ENCODE data around the gene DNMT3L. TPM values are rescaled to one million over a fixed set of nuclear protein-coding genes. Genes with fewer than 3 reads are reported as not detected.

The DNMT3L gene
- polyA plus RNA-seq, 1 of the 3 experiments (the other 2 are of a cell fraction) = not detected

DNA sequence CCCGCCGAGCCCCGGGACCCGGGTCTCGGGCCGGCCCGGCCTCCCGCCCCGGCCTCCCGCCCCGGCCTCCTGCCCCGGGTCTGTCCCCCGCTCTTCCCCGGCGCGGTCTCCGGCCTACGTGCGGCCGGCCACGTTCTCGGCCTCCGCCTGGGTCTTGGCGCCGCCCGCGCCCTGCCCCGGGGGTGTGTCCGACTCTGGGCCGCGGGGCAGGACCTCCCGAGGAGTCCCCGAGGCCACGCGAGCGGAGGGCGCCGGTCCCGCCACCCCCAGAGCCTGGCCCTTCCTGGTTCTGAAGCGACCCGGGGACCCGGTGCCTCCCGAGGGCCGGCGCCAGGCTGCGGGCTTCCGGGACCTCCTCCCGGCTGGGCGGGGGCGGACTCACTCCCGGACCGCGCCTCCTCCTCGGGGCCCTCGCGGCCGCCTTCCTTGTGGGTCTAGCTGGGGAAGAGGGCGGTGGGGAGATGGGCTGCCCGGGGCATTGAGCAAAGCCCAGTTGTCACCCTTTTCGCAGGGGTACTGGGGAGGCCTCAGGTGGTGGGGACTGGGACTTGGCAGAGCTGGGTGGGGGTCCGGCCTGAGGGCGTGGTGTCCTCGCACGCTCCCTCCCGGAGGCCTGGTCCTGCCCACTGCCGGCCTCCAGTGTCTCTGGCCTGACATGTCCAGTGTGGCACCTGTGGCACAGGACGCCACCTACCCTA is 38.7 kb upstream of the DNMT3L start:
- H3K27ac ChIP-seq (ENCODE audit: low read depth in 2 of 2, low read length in 1 of 2) = peak overlapping the region; percentile 40 to 62; a peak in 3 of 4 replicates
- H4K20me1 ChIP-seq (ENCODE audit: insufficient read depth) = peaks cover 43% of the 10 kb centered on the region
- H3K9me3 ChIP-seq = no peaks in the 10 kb centered on the region
- DNase-seq = peak; percentile 89
- 15% methylated on average over 10 of the region's 67 CpGs for WGBS (ENCODE audit: low lambda C conversion rate)
- H3K4me1 ChIP-seq (ENCODE audit: control insufficient read depth in 1 of 2, insufficient read depth in 2 of 2, low read depth in 1 of 2, low read length in 1 of 2) = peaks cover 3 to 23% of the 10 kb centered on the region in 2 experiments; a peak in 1 of 4 replicates
- CTCF ChIA-PET = interaction anchor here (2.1 kb wide), 1 partner anchor 37 kb away, joined by 9 read pairs; no protein-coding TSS in a partner anchor
- no peaks in the 10 kb centered on the region for H3K27me3 ChIP-seq (ENCODE audit: insufficient read depth)
- no peaks in the 10 kb centered on the region for H3K9me2 ChIP-seq
- peak overlapping the region; percentile 97 for H3K4me2 ChIP-seq
- no peaks in the 10 kb centered on the region for H3K36me3 ChIP-seq (replicated peaks in 1 of 2; ENCODE audit: control insufficient read depth in 1 of 2, insufficient read depth in 2 of 2, low read length in 1 of 2)
- no peak overlapping the region for H2AFZ ChIP-seq (ENCODE audit: low read depth)
- peaks cover 53% of the 10 kb centered on the region for H3K79me2 ChIP-seq (ENCODE audit: insufficient read depth)
- no peaks in the 10 kb centered on the region for H3F3A ChIP-seq (replicated peaks; ENCODE audit: insufficient read depth)
- TF ChIP-seq ELF1 (IDR thresholded peaks at IDR 0.05) (peak; percentile 62), FOSL2 (IDR thresholded peaks at IDR 0.05; ENCODE audit: borderline replicate concordance, low read depth) (no peak)
- peak overlapping the region; percentile 81 for H3K9ac ChIP-seq
- POLR2A ChIA-PET = interaction anchor here (0.9 kb wide), 1 partner anchor 38 kb away, joined by 3 read pairs; no protein-coding TSS in a partner anchor
- H3K4me3 ChIP-seq (ENCODE audit: low read depth in 2 of 2, low read length in 1 of 2) = peak overlapping the region; percentile 76 to 77

DNA sequence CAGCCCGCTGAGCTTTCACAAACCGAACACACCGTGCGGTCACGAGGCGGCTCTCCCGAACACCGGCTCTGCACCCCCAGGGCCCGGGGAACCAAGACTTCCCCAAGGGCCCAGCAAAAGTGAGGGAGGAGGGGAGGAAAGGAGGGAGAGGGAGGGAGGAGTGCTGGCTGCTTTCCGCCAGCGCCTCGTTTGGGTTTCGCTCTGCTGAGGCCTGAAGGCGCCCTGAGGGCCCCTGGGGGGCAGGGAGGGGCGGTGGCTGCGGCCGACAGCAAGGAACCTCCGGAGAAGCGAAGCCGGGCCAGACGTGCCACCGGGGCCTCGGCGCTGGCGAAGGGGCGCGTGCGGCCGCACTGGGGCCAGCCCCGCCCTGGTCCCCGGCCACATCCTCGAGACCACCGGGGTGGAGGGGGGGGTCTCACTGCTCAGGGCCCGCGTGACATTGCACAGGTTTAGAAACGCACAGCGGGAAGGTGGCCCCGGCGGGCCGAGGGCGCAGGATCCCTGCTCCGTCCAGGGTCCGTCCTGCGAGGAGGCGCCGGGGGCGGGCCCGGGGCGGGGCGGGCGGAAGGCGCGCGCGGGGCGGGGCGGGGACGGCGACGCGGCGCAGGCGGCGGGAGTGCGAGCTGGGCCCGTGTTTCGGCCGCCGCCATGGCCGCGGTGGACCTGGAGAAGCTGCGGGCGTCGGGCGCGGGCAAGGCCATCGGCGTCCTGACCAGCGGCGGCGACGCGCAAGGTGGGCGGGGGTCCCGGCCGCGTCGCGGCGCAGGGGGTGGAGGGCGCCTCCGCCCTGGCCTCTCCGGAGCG is 38.0 kb upstream of the DNMT3L start, which contains the start of gene PFKL:
Gene PFKL (plus strand): TSS at position 596 of the 804 bp plus-strand sequence. CDS start 53 bp downstream, at position 649.
- WGBS (ENCODE audit: low lambda C conversion rate) = 8% methylated on average over 14 of the region's 94 CpGs
- CTCF ChIA-PET = interaction anchor here (0.6 kb wide), 1 partner anchor 367 kb away, joined by 3 read pairs; the partner anchor contains the start of gene KRTAP12-2

DNA sequence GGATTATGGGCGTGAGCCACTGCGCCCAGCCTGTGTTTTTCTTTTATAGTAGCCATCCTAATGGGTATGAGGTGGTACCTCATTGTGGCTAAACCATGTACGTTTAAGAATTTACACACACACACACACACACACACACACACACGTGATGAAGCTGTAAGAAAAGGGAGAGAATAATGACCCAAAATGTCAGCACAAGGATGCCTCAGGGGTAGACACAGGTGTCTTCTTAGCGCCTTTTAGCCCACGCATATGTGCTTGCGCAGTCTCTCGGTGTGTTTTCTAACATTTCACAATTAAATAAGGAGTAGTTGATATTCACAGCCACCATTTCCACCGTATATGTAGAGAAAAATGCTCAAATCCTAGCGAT is 37.4 kb upstream of the DNMT3L start:
- DNase-seq = no peak
- H3K4me1 ChIP-seq (ENCODE audit: control insufficient read depth in 1 of 2, insufficient read depth in 2 of 2, low read depth in 1 of 2, low read length in 1 of 2) = peaks cover 3 to 17% of the 10 kb centered on the region in 2 experiments; a peak in 1 of 4 replicates
- H3K79me2 ChIP-seq (ENCODE audit: insufficient read depth) = peaks cover 39% of the 10 kb centered on the region
- H3K9me2 ChIP-seq = no peaks in the 10 kb centered on the region
- POLR2A ChIA-PET = no interaction called here
- 56% methylated on average over 10 of the region's 10 CpGs for WGBS (ENCODE audit: low lambda C conversion rate)
- no peaks in the 10 kb centered on the region for H3F3A ChIP-seq (replicated peaks; ENCODE audit: insufficient read depth)
- H3K9ac ChIP-seq = peak overlapping the region; percentile 66
- H3K4me3 ChIP-seq (ENCODE audit: low read depth in 2 of 2, low read length in 1 of 2) = peak overlapping the region; percentile 66 to 77
- no peaks in the 10 kb centered on the region for H3K36me3 ChIP-seq (replicated peaks in 1 of 2; ENCODE audit: control insufficient read depth in 1 of 2, insufficient read depth in 2 of 2, low read length in 1 of 2)
- no peaks in the 10 kb centered on the region for H3K27me3 ChIP-seq (ENCODE audit: insufficient read depth)
- H3K9me3 ChIP-seq = no peaks in the 10 kb centered on the region
- peak overlapping the region; percentile 62 to 64; a peak in 2 of 4 replicates for H3K27ac ChIP-seq (ENCODE audit: low read depth in 2 of 2, low read length in 1 of 2)
- CTCF ChIA-PET = interaction anchor here (0.6 to 1.9 kb wide), 2 partner anchors 11 to 368 kb away, joined by 3 to 21 read pairs; partner anchors contain the start of gene KRTAP12-2
- peak overlapping the region; percentile 89 for H3K4me2 ChIP-seq
- peak overlapping the region; percentile 26 for H2AFZ ChIP-seq (ENCODE audit: low read depth)
- H4K20me1 ChIP-seq (ENCODE audit: insufficient read depth) = peaks cover 31% of the 10 kb centered on the region
- TF ChIP-seq MXI1 (IDR thresholded peaks at IDR 0.05; ENCODE audit: low read depth, low read length) (no peak), TAF1 (IDR thresholded peaks at IDR 0.05; ENCODE audit: borderline replicate concordance, low read depth, low read length) (no peak), EZH2phosphoT487 (IDR thresholded peaks at IDR 0.05; ENCODE audit: borderline replicate concordance, low read depth) (no peak), FOXM1 (IDR thresholded peaks at IDR 0.05; ENCODE audit: low read depth) (no peak), EP300 (IDR thresholded peaks at IDR 0.05; ENCODE audit: borderline replicate concordance in 1 of 2, low read depth in 1 of 2, low read length in 1 of 2) (no peak), FOXJ3 (CRISPR knock-in tag; IDR thresholded peaks at IDR 0.05) (no peak), FOSL2 (IDR thresholded peaks at IDR 0.05; ENCODE audit: borderline replicate concordance, low read depth) (no peak), GATA2 (CRISPR knock-in tag; IDR thresholded peaks at IDR 0.05) (no peak)
- TF ChIP-seq, protein P1, sequence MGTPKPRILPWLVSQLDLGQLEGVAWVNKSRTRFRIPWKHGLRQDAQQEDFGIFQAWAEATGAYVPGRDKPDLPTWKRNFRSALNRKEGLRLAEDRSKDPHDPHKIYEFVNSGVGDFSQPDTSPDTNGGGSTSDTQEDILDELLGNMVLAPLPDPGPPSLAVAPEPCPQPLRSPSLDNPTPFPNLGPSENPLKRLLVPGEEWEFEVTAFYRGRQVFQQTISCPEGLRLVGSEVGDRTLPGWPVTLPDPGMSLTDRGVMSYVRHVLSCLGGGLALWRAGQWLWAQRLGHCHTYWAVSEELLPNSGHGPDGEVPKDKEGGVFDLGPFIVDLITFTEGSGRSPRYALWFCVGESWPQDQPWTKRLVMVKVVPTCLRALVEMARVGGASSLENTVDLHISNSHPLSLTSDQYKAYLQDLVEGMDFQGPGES (IDR thresholded peaks at IDR 0.05; ENCODE audit: low read depth, low read length) = no peak
- TF ChIP-seq, protein P2, sequence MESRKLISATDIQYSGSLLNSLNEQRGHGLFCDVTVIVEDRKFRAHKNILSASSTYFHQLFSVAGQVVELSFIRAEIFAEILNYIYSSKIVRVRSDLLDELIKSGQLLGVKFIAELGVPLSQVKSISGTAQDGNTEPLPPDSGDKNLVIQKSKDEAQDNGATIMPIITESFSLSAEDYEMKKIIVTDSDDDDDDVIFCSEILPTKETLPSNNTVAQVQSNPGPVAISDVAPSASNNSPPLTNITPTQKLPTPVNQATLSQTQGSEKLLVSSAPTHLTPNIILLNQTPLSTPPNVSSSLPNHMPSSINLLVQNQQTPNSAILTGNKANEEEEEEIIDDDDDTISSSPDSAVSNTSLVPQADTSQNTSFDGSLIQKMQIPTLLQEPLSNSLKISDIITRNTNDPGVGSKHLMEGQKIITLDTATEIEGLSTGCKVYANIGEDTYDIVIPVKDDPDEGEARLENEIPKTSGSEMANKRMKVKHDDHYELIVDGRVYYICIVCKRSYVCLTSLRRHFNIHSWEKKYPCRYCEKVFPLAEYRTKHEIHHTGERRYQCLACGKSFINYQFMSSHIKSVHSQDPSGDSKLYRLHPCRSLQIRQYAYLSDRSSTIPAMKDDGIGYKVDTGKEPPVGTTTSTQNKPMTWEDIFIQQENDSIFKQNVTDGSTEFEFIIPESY (IDR thresholded peaks at IDR 0.05; ENCODE audit: borderline replicate concordance, low read depth) = no peak

More for the DNA sequence above, 38.0 kb upstream of the DNMT3L start, which contains the start of gene PFKL:
- POLR2A ChIA-PET = interaction anchor here (0.9 kb wide), 1 partner anchor 39 kb away, joined by 3 read pairs; no protein-coding TSS in a partner anchor
- peak within 1 kb of the TSS; percentile 97 for H3K4me2 ChIP-seq
- peak; percentile 96 for DNase-seq
- H3K27me3 ChIP-seq (ENCODE audit: insufficient read depth) = no peaks in the 10 kb centered on the region
- H3K27ac ChIP-seq (ENCODE audit: low read depth in 2 of 2, low read length in 1 of 2) = peak within 1 kb of the TSS; percentile 62 to 64
- H3F3A ChIP-seq (replicated peaks; ENCODE audit: insufficient read depth) = no peaks in the 10 kb centered on the region
- H2AFZ ChIP-seq (ENCODE audit: low read depth) = peak within 1 kb of the TSS; percentile 26
- peak within 1 kb of the TSS; percentile 81 for H3K9ac ChIP-seq
- peaks cover 3 to 21% of the 10 kb centered on the region in 2 experiments; a peak in 1 of 4 replicates for H3K4me1 ChIP-seq (ENCODE audit: control insufficient read depth in 1 of 2, insufficient read depth in 2 of 2, low read depth in 1 of 2, low read length in 1 of 2)
- peak within 1 kb of the TSS; percentile 76 to 77 for H3K4me3 ChIP-seq (ENCODE audit: low read depth in 2 of 2, low read length in 1 of 2)
- H3K9me3 ChIP-seq = no peaks in the 10 kb centered on the region
- H3K9me2 ChIP-seq = no peaks in the 10 kb centered on the region
- H4K20me1 ChIP-seq (ENCODE audit: insufficient read depth) = peaks cover 36% of the 10 kb centered on the region
- H3K79me2 ChIP-seq (ENCODE audit: insufficient read depth) = peaks cover 45% of the 10 kb centered on the region
- TF ChIP-seq SMC3 (IDR thresholded peaks at IDR 0.05; ENCODE audit: low read depth, low read length) (no peak), YY1 (IDR thresholded peaks at IDR 0.05; ENCODE audit: low read depth) (0 out of 2 replicates have a peak, but pooled peaks have one; percentile 21), NRF1 (IDR thresholded peaks at IDR 0.05; ENCODE audit: low read depth, low read length) (no peak), POLR2AphosphoS5 (IDR thresholded peaks at IDR 0.05; ENCODE audit: low read depth, low read length) (peak; percentile 40), RAD21 (IDR thresholded peaks at IDR 0.05; ENCODE audit: low read length) (no peak)
- TF ChIP-seq, protein P3, sequence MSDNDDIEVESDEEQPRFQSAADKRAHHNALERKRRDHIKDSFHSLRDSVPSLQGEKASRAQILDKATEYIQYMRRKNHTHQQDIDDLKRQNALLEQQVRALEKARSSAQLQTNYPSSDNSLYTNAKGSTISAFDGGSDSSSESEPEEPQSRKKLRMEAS (IDR thresholded peaks at IDR 0.05; ENCODE audit: low read depth) = 0 out of 2 replicates have a peak, but pooled peaks have one; percentile 45
- H3K36me3 ChIP-seq (replicated peaks in 1 of 2; ENCODE audit: control insufficient read depth in 1 of 2, insufficient read depth in 2 of 2, low read length in 1 of 2) = no peaks in the 10 kb centered on the region

All from SK-N-SH (cell line).